ENCODE data around the gene GAB2. TPM values are rescaled to one million over a fixed set of nuclear protein-coding genes. Genes with fewer than 3 reads are reported as not detected.
"Not testable (repeated sequence)": the region's sequence is repeated elsewhere in the genome, so short reads cannot be mapped to it uniquely, and the experiment has no call there.

GAB2 gene
- total RNA-seq, 4 donors from 2014 or later: 18.0 to 42.4 (median 26.0) TPM

- 85% methylated on average over 10 of the region's 12 CpGs for WGBS
- DNase-seq (ENCODE audit: extremely low spot score): peak; percentile 72
Observed at GRCh38 chr11:78226684-78227680, 190.6 kb downstream of the GAB2 start.

GRCh38 chr11:78224906-78225420, 192.7 kb downstream of the GAB2 start:
- Histone ChIP-seq H3K4me3 (no peak overlapping the region), H3K27ac (replicated peaks in 1 of 4) (no peak overlapping the region), H3K27me3 (no peaks in the 10 kb centered on the region), H3K9me3 (no peaks in the 10 kb centered on the region), H3K4me1 (peaks cover 0 to 10% (median 7%) of the 10 kb centered on the region in 4 donors), H3K36me3 (peaks cover 10 to 68% (median 59%) of the 10 kb centered on the region in 4 donors)
- intact Hi-C loops (cut with DNase I): loop anchor here (5.0 kb wide), 2 partner anchors 192 to 337 kb away; partner anchors contain the start of gene GAB2
- DNase-seq (ENCODE audit: extremely low spot score): no peak
- 95% methylated on average over 7 of the region's 7 CpGs for WGBS
- no peak for TF ChIP-seq POLR2AphosphoS5 (IDR thresholded peaks at IDR 0.05)
- TF ChIP-seq CTCF (IDR thresholded peaks at IDR 0.05): no peak
- TF ChIP-seq POLR2A (IDR thresholded peaks at IDR 0.05; ENCODE audit: low read depth): no peak
- no peak for TF ChIP-seq EP300 (IDR thresholded peaks at IDR 0.05)

More at GRCh38 chr11:78226684-78227680, 190.6 kb downstream of the GAB2 start:
- Histone ChIP-seq H3K4me3 (no peak overlapping the region), H3K27ac (replicated peaks in 1 of 4) (no peak overlapping the region), H3K27me3 (no peaks in the 10 kb centered on the region), H3K4me1 (peaks cover 5 to 24% (median 20%) of the 10 kb centered on the region in 4 donors), H3K36me3 (peaks cover 0 to 47% (median 38%) of the 10 kb centered on the region in 4 donors), H3K9me3 (no peaks in the 10 kb centered on the region)
- intact Hi-C loops (cut with DNase I): loop anchor here (5.0 kb wide), 2 partner anchors 190 to 335 kb away; partner anchors contain the start of gene GAB2
- TF ChIP-seq EP300 (IDR thresholded peaks at IDR 0.05) (no peak), POLR2AphosphoS5 (IDR thresholded peaks at IDR 0.05) (no peak), CTCF (IDR thresholded peaks at IDR 0.05) (no peak), POLR2A (IDR thresholded peaks at IDR 0.05; ENCODE audit: low read depth) (no peak)

DNA sequence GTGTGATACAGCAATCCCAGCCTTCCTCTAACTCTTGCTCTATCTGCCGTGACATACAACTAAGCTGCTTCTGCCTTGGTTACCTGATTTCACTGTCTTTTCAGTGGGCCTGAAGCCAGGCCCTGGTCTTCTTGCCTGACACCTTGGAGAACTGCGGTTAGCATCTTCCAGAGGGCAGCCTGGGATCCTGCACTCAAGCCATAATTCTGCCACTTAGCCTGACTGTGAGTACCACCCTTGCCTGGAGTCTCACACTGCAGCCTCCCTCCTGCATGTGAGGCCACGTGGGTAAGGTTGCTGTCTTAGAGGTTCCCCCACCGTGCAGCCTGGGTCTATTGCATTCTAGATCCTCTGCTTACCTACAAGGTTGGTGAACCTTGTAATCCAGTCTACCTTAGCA, 193.1 kb downstream of the GAB2 start:
- TF ChIP-seq CTCF (IDR thresholded peaks at IDR 0.05) (no peak), EP300 (IDR thresholded peaks at IDR 0.05) (no peak), POLR2A (IDR thresholded peaks at IDR 0.05; ENCODE audit: low read depth) (no peak), POLR2AphosphoS5 (IDR thresholded peaks at IDR 0.05) (no peak)
- Histone ChIP-seq H3K27ac (replicated peaks in 1 of 4) (no peak overlapping the region), H3K36me3 (peaks cover 15 to 72% (median 63%) of the 10 kb centered on the region in 4 donors), H3K4me3 (no peak overlapping the region), H3K27me3 (no peaks in the 10 kb centered on the region), H3K4me1 (peaks cover 0 to 6% (median 3%) of the 10 kb centered on the region in 4 donors), H3K9me3 (no peaks in the 10 kb centered on the region)
- DNase-seq (ENCODE audit: extremely low spot score): peak; percentile 86
- 86% methylated on average over 4 of the region's 4 CpGs for WGBS
- intact Hi-C loops (cut with DNase I): no loop called here

DNA sequence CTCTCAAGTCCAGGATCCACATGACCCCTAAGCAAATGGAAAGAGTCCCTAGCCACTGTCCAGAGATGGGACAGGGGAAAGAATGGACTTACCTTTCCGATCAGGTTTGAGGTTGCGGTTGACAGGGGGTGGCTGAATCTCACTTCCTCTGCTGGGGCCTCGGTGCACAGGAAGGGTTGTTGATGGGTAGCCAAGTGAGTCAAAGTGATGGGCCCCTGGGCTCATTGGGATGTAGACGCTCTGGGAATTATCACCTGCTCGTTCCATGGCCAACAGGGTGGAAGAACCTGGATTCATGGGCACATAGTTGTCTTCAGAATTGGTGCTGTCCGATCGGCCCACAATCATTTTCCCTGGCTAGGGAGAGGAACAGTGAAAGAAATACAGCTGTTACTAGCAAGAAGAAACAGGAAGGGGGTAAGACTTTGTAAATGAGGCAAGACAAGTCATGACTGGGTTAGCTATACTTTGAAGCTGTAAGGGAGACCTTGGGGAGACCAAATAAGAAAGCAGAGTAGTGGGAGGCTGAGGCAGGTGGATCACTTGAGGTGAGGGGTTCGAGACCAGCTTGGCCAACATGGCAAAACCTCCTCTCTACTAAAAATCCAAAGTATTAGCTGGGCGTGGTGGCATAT, 194.2 kb downstream of the GAB2 start:
- Histone ChIP-seq H3K36me3 (peaks cover 20 to 83% (median 74%) of the 10 kb centered on the region in 4 donors), H3K27ac (replicated peaks in 1 of 4) (no peak overlapping the region), H3K9me3 (no peaks in the 10 kb centered on the region), H3K4me1 (no peaks in the 10 kb centered on the region), H3K27me3 (no peaks in the 10 kb centered on the region), H3K4me3 (no peak overlapping the region)
- 97% methylated on average over 9 of the region's 9 CpGs for WGBS
- DNase-seq (ENCODE audit: extremely low spot score): peak; percentile 70
- TF ChIP-seq POLR2AphosphoS5 (IDR thresholded peaks at IDR 0.05): no peak
- no peak for TF ChIP-seq POLR2A (IDR thresholded peaks at IDR 0.05; ENCODE audit: low read depth)
- TF ChIP-seq EP300 (IDR thresholded peaks at IDR 0.05): no peak
- no peak for TF ChIP-seq CTCF (IDR thresholded peaks at IDR 0.05)
- intact Hi-C loops (cut with DNase I): no loop called here

DNA sequence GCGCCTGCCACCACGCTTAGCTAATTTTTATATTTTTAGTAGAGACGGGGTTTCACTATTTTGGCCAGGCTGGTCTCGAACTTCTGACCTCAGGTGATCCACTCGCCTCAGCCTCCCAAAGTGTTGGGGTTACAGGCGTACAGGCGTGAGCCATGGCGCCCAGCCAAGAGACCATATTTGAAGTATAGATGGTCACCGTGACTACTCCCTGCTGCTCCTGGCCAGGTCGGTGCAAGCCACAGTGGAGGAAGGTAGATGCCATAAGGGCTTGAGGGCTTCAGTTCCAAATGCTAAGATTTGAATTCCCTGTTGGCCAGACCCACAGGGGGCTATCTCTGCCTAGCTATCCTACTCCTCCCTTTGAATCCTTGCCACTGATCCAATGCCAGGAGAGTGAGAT, 194.9 kb downstream of the GAB2 start:
- WGBS: 86% methylated on average over 10 of the region's 10 CpGs

More for the DNA sequence above, 194.9 kb downstream of the GAB2 start:
- H3K4me1 ChIP-seq; H3K27ac ChIP-seq (replicated peaks in 1 of 4); intact Hi-C loops (cut with DNase I); H3K4me3 ChIP-seq; H3K9me3 ChIP-seq; H3K27me3 ChIP-seq; DNase-seq (ENCODE audit: extremely low spot score): not testable (repeated sequence)
- H3K36me3 ChIP-seq: peaks cover 21 to 90% (median 81%) of the 10 kb centered on the region in 4 donors
